ENCODE results near the gene MED27.
A peak's percentile ranks its signal among the peaks of the same experiment; 100 is the strongest.

Gene MED27

DNA sequence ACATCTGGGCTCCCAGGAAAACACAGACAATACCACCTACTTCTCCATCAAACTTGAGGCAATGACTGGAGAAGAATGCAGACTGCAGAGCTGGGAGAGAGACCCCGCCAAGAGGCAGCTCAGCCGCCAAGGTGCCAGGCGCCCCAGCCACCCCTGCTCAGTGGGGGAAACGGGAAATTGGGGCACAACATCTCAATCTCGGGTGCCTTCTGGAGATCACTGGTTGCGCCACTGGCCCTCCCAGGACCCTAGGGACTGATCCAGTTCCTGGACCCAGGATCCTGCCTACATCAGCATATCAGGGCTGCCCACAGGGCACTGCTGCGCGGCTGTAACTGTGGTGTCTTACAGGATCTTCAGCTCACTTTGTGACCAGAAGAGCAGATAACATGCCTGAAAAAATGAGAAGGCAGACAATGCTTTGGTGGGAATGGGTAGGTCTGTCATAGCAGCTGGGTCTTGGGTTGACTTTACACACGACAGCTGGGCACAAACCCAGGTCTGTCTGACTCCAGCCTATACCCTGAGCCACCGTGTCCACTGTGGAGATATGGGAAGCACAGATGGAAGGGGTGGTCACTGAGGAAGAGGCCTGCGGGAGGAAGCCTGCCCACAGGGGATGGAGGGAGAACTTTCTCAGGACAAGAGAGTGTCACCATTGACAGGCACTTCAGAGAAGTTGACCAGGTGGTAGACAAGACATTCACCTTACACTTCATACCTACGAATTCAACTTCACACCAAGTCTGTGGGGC, 204.6 kb downstream of the MED27 start:
- no peak for DNase-seq

DNA sequence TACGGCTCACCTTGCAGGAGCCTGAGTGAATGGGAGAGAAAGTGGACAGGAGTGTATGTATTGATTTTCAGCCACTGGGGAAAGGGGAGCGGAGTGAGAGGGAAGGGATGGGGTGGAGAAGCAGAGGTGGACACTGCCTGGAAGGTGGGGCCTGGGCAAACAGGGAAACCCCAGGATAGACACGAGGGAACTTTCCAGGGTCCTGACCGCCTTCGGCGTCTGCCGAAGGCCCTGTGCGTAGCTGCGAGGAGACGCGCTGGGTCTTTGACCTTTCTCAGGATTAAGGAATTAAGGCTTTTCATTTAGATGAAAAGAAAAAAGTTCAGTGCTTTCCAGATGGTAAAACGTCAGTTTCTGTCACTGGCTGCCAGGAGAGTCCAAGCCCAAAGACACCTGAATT, 205.2 kb downstream of the MED27 start:
- DNase-seq, result no peak

DNA sequence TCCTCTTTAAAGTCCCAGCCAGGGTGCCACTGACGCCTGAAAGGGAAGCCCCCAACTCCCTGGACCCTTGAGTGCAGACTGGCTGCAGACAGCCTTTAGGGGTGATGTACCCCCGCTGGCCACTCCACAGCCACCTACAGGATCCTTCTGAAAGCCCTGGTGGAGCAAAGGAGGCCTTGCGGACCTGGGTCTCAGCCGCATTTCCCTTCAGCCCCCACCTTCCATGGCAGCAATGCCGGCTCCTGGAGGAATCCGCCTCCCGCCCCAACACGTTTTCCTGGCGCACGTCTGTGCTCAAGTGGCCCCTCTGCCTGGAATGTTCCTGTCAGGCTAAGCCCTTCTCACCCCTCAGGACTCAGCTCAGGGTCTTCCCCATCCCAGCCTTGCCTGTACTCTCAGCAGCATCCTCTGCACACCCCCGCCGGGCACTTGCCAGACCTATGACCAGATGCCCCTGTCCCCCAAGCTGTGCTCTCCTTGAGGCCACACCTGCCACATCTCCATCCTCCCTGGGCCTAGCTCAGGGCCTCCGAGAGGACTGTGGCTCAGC, 205.7 kb downstream of the MED27 start:
- no peak for DNase-seq

DNA sequence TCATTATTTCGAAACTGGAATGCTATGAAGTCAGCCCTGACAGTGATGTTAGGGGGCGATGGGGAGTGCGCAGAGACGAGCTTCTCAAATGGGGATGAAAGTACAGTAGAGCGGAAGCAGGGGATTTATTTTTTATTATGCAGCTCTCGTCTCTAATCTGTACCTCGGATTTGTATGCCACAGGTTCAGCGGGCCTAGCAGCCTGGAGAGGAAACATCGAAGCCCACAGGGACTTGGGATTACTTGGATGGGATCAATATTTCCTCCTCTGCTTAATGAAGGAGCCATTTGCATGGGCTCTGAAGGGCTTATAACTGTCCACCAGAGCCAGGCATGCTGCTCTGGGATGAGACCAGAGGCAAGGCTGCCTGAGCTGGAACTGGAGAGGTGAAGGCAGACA, 206.3 kb downstream of the MED27 start:
- DNase-seq, result no peak

DNA sequence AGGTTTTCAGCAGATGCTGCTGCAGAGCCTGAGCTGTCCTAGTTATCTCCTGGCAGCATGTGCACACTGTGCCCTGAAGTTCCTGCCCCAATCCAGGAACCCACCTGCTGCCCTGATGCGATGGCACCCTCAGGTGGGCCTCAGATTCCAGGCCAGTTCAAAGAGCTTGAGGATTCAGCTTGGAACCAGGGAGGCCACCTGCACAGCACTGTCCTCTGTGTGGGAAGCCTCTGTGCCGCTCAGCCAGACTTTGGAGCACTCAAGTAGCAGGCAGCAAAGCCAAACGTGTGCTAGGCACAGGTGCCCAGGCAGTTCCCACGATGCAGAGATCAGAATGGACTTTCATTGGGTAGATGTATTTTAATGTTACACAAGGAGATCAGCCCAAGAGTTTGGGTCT, 207.0 kb downstream of the MED27 start:
- DNase-seq, result no peak

DNA sequence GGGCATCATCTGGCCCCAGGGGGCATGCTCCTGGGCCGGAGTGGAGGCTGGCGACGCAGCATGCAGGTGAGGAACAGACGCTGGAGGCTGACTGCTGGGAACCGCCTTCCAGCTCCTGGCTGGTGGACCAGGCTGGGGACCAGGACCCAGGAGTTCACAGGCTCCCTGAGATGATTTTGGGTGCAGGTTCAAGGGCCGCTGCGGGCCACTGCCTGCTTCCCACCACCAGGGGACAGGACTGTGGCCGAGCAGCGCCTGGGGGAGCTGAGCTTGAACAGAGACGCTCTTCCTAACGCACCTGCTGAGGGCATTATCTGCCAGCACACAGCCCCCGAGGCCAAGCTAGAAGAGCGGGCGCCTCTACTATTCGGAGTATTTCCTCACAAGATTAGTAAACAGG, 207.7 kb downstream of the MED27 start:
- DNase-seq, result no peak

DNA sequence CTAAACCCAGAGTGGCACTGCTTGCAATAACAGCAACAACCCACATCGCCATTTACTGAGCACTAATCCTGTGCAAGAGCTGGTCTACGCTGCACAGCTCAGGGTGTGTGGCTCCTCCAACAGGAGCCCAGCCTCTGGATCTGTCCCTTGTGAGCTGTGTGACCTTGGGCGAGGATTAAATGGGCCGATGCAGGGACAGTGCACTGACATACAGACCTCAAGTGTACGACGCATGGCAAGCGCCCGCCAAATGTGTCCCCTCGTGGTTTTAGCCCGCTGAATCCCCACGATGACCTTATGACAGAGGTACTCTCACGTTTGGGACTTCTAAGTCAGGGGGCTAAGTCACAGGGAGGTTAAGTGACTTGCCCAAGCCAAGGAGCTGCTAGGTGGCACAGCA, 209.5 kb downstream of the MED27 start:
- DNase-seq, result no peak

DNA sequence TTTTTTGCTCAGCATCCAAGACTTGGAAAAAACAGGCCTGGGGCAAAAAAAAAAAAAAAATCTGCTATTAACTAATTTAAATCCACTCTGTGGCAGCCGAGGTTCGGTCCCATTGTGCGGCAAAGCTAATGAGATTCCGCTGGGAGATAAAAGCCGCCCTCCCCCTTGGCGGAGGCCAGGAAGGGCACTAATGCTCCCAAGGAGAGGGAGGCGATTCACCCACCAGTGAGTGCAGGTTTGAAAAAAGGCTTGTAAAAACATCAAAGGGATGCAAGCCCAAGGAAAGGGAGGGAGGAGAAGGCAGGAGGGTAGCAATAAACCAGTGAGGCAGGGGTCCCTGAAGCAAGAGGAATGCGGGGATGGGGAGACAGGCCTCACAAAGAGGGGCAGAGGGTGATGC, 210.3 kb downstream of the MED27 start:
- DNase-seq, result no peak

DNA sequence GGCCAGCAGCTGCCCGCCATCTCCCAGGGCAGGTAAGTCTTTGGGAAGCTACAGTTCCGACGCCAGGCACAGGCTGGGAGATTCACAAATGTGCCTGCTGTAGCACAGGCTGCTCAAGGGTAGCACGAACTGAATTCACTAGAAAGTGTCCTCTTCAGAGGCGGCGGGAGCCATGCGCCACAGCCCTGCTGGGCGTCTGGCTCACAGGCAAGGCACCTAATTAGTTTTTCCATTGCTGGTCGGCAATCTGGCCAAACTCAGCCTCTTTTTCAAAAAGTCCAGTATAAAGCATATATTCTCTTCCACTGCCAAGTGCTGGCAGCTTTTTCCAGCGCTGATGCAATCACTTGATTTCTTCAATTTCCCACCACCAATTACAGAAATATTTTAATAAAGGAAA, 210.9 kb downstream of the MED27 start:
- DNase-seq, result peak; percentile 9

DNA sequence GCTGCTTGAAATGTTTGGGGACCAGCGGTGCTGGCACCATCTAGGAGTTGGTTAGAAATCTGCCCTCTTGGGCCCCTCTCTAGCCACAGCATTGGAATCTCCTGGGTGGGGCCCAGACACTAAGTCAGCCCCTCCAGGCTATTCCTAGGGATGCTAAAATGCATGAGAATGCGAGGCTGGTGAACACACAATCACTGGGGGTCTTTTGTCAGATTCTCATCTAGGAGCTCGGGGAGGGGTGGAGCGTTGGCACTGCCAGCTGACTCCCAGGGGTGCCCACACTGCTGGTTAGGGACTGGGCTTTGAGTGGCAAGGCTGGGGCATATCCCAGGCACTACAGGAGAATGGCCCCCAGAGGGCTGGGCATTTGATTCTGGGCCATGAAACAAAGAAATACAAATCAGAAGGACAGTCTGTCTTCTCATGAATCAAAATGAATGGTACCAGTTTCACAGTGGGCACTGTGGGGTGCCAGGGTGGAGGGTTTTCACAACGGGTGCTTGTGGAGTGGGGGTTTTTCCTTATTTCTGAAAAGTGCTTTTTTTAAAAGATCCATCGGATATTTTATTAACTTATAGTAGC, 212.0 kb downstream of the MED27 start:
- DNase-seq, result no peak

DNA sequence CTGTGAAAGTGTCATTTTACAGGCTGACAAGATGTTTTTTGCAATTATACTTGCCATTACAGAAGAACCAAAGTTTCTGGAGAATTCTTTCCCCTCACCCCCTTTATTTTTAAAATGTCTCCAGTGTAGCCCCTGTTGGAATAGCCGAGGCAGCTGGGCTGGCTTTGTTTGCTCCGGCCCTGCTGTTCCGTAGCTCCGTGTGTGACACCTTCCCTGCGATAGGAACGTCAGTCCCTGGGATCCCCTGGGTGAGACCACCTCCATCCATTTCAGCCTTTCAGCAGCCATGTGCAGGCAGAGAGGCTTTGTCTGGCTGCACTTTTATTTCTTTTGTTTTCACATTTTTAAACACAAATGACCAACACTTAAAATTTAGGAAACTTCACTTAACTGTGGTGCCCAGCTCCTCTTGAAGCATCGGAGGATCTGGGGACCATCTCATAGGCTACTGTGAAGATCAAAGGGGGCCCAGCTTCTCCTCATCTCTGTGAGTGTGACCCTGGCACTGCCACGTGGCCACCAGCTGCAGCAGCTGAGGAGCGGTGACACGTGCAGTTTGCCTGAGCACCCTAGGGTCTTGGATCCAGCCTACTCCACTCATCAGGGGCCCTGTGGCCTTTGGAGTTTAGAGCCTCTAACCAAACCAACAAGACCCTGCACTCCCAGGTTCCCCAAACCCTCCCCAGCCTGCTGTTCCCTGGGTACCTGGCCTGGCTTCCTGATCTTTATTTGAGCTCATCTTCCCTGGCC, 214.0 kb downstream of the MED27 start:
- no peak for DNase-seq

DNA sequence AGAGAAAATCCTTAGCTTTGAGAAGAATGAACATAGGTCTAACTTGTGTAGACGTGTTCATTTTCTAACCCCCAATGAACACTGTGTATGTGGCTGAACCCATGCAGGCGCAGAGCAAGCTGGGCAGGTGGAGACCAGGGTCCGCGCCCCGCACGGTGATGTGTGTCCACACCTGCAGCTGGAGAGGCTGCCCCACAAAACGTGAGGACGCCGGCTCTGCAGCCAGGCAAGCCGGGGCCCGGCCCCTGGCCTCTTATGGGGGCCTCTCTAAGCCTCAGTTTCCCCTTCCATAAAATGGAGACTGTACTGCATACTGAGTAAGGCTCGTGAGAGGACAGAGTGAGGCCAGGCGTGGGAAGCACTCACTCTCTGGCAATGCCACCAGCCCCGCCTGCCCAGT, 215.1 kb downstream of the MED27 start:
- no peak for DNase-seq

DNA sequence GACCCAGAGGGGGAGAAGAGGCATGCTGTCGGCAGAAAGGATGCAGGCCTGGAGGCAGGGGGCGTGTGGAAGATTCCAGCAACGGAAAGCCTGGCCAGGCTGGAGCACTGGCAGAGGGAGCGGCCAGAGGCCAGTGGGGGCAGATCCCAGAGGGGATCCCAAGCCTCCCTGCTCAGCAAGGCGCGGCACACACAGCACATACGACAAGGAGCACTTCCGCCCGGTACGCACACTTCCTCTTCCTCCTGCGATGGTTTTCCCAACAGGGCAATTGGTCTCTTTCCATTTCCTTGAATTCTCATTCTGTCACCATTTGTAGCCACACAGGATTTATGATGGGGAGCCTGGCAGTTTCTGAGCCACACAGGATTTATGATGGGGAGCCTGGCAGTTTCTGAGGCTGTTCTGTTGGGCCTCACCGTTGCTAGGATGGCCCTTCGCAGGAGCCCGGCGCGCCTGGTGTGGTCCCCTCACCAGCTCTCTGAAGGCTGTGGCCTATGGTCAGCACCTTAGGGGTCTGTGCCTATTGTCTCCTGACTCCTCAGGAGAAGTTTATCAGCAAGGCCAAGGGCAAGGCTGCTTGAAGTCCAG, 216.3 kb downstream of the MED27 start:
- DNase-seq, result no peak

DNA sequence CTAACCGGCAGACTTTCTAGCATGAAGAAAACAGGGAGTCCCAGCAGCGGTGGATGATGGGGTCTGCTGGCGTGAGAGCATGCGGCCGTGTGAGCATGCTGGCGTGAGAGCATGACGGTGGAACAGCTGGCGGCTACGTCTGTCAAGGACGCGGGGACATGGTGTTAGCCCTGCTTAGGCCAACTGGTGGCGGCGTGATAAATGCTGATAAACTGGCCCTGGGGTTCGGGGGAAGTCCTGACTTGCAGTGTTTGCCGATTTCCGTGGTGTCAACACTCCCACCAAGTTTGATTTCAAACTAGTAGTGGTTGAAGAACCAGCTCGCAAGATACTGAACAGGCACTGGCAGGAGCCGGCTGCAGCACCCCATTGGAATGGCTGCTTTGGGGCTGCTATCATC, 217.4 kb downstream of the MED27 start:
- DNase-seq, result no peak

DNA sequence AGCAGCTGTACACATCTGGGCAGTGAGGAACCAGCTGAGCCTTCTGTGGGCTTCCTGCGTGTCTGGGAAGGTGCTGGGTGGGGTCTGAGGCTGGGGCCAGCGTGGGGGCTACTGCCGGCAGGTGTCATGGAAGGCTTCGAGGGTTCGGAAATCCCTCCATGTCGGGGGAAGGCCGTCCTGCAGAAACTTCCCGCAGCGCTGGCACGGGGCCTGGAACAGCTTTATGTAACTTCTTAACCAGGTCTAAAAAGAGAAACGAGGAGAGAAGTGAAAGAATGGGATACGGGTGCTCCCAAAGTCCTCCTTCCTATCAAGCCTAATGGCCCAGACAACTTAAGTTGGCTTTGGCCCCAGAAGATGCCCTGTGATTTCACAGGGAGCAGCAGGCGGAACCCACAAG, 219.2 kb downstream of the MED27 start:
- DNase-seq, result no peak

DNA sequence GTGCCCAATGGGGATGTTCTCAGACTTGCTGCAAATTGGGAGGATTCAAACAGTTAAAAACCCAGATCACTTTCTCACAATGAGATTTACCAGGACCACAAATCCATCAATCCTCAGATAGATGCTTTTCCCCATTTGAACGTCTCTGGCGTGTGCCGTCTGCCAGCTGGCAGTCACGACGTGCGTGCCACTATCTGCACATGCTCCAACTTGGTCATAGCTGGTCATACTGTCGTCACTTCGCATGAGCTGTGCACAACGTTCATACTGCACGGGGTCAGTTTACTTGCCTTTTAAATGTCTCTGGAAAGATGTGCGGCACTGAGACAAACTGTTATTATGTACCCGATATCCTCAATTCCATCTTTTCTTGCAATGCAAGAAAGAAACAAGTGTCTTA, 221.5 kb downstream of the MED27 start:
- DNase-seq, result no peak

DNA sequence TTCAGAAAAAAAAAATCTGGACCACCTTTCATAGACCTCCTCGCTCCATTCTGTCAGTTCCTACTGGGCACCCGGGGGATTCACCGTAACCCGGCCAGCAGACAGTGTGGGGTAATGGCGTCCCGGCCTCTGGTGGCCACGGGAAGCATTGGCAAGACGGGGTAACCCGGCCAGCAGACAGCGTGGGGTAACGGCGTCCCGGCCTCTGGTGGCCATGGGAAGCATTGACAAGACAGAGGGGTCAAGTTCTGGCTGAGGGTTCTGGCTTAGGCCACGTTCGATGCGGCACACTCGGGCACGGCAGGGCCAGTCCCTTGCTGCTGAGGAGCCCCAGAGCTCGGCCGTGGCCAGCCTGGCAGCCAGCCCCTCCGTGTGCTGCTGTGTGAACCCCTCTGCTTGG, 223.6 kb downstream of the MED27 start:
- DNase-seq, result no peak

DNA sequence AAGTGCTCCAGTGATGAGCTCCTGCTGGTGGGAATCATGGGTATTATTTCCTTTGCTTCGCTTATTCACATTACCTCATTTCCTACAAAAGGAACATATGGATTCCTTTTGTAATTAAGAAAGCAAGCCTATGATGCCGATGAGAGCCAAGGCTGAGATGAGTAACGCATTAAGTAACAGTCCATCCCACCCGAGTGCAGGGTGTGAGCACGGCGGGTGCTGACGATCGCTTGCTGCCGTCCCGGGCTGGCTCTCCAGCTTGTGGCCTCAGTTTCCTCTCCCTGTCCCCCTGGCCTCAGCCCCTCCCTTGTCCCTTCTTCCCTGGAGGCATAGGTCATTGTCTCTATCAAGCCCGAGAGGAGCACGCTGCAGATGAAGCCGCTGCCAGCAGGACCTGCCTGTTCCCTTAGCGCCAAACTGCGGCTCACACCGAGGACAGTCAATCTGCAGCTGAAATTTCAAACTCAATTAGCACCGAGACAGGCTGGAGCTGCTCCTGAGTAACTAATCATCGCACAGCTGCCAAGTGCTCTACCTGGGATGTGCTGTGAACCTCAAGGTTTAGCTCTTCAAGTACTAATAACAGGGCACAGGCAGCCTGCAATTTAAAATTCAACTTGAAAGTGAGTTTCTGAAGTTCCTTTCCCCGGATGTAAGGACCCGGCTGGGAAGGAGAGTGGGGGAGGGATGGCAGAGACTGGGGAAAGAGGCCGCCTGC, 224.6 kb downstream of the MED27 start:
- peak; percentile 46 for DNase-seq

DNA sequence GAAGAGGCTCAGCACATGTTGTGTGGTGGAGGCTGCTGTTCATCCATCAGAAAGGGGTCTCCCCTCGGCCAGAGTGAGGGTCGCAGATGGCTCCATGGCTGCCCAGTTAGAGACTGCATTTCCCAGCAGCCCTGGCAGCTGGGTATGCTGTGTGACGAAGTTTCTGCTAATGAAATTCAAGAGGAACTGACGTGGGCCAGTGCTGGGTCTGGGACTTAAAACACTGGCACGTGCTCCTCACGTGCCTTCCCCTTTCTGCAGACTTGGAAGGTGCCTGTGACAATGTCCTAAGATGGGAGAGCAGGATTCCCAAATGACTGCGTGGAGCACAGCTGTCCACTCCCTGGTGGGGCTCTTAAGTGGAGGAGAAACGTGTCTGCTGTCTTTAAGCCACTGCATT, 225.3 kb downstream of the MED27 start:
- DNase-seq, result no peak

DNA sequence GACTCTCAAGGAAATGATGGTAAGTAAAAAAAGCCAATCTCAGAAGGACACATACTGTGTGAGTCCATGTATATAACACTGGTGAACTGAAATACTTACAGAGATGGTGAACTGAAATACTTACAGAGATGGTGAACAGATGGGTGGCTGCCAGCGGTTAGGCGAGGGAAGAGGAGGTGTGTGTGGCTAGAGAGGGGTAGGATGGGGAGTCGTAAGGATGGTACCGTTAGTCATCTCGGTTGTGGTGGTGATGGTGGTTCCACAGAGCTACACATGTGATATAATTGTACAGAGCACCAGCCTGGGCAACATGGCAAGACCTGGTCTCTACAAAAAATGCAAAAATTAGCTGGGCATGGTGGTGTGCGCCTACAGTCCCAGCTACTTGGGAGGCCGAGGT, 226.2 kb downstream of the MED27 start:
- DNase-seq, result no peak

DNA sequence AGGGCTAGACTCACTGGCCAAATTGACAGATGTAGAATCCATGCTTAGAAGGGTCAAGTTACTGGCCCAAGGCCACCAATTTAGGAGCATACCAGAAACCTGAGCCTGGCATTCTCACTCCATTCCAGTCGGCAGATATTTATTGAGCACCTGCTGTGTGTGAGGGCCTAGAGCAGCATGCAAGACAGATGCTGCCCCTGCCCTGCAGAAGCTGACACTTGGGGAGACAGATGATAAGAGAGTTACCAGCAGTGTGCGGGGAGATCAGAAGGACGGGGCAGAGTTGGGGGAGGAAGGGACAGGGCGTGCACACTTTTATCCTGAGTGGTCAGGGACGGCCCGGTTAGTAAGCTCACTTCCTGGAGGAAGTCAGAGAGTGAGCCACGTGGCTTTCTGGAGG, 228.3 kb downstream of the MED27 start:
- no peak for DNase-seq

DNA sequence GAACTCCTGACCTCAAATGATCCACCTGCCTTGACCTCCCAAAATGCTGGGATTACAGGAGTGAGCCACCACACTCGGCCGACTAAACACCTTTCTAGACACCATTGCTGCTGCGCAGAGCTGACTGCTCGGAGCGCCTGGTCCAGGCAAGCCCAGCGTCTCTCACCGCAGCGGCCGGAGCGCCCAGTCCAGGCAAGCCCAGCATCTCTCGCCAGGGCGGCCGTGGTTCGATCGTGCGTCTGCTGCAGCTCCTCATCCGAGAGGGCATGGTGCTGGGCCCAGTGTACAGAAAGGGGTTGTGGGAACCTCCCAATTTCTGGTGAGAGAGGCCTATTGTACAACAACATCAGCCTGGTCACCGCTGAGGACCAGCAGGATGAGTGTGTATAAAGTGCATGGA, 230.3 kb downstream of the MED27 start:
- DNase-seq, result no peak

DNA sequence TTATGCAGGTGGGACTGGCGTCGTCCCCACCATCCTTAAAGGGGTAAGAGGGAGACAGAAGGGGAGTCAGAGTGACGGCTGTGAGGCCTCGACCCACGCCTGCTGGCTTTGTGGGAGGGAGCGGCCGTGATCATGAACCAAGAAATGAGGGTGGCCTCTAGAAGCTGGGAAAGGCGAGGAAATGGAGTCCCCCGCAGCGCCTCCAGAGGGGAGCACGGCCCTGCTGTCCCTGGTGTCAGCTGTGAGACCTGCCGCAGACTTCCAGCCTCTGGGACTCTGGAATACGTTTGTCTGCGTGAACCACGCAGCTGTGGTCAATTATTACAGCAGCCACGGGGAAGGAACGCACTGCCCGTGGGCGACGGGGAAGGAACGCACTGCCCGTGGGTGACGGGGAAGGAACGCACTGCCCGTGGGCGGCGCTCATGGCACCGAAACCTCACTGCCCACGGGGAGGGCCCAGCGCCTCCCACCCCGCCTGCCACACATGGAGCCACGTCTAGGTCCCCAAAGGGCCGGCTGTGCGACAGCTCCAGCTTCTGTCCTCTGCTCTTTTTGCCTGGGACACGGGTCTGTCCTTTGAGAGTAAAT, 231.0 kb downstream of the MED27 start:
- no peak for DNase-seq
